Calu3 (cell line): Measurements from ENCODE around the gene TSSC4. TPM values are rescaled to one million over a fixed set of nuclear protein-coding genes. Genes with fewer than 3 reads are reported as not detected.
"Not testable (repeated sequence)": the region's sequence is repeated elsewhere in the genome, so short reads cannot be mapped to it uniquely, and the experiment has no call there.

Source experiments
- BruUV-seq: library from RNA; stranded (reverse); fragments of 400-500 nt; replicated peaks from 2 replicates; lab custom pipeline; 2021; lab: Mats Ljungman, UMichigan
- CTCF ChIA-PET: fragments of 300-600 bp; sonication (Branson Sonifier 250); formaldehyde crosslinking; loops from one replicate; lab custom pipeline; 2022; ENCODE audit warnings: antibody characterized with exemption; lab: Charles Lee
- DNase-seq: peaks from one replicate; pipeline ENCODE4 v3.0.0; 2022
- H3K27ac Mint-ChIP-seq: one replicate; pipeline ENCODE4 v1.8.0; 2022; ENCODE audit warnings: mixed read lengths; ENCODE audit not compliant: unreplicated experiment
- H3K27me3 Mint-ChIP-seq: one replicate; pipeline ENCODE4 v1.8.0; 2022; ENCODE audit warnings: mixed read lengths; ENCODE audit not compliant: unreplicated experiment
- H3K36me3 Mint-ChIP-seq: one replicate; pipeline ENCODE4 v1.8.0; 2022; ENCODE audit warnings: mild to moderate bottlenecking, moderate library complexity, mixed read lengths; ENCODE audit not compliant: insufficient read depth, unreplicated experiment
- H3K4me1 Mint-ChIP-seq: one replicate; pipeline ENCODE4 v1.8.0; 2022; ENCODE audit warnings: mild to moderate bottlenecking, low read depth, mixed read lengths; ENCODE audit not compliant: unreplicated experiment
- H3K4me3 Mint-ChIP-seq: one replicate; pipeline ENCODE4 v1.8.0; 2022; ENCODE audit warnings: mild to moderate bottlenecking, low read depth, moderate library complexity, mixed read lengths; ENCODE audit not compliant: unreplicated experiment
- H3K9me3 Mint-ChIP-seq: one replicate; pipeline ENCODE4 v1.8.0; 2022; ENCODE audit warnings: low read depth, mixed read lengths; ENCODE audit not compliant: unreplicated experiment
- CTCF ChIP-seq: fragments of 200-600 bp; IDR thresholded peaks from one replicate; pipeline ENCODE4 v1.8.0; 2022; ENCODE audit warnings: antibody characterized with exemption; ENCODE audit not compliant: unreplicated experiment
- intact Hi-C: fragments of 100-400 bp; cut with micrococcal nuclease; formaldehyde crosslinking; loops from one replicate; pipeline ENCODE4 v1.10.0; 2022; ENCODE audit not compliant: unreplicated experiment
- total RNA-seq: library from RNA; stranded (reverse); gene quantifications from 2 replicates; pipeline ENCODE4 v1.2.3, GENCODE V29; 2022

The TSSC4 gene
- total RNA-seq, 1 experiment from 2014 or later: 49.4 TPM

GRCh38 chr11:2361565-2361964, 39.0 kb upstream of the TSSC4 start:
- Mint-ChIP-seq H3K4me3 (no peak overlapping the region), H3K27ac (no peak overlapping the region), H3K36me3 (no peaks in the 10 kb centered on the region), H3K4me1 (no peaks in the 10 kb centered on the region), H3K9me3 (no peaks in the 10 kb centered on the region), H3K27me3 (peaks cover 66% of the 10 kb centered on the region)
- no peak for TF ChIP-seq CTCF
- intact Hi-C loops: no loop called here
- no TSS peak for BruUV-seq
- CTCF ChIA-PET: no interaction called here
- no peak for DNase-seq

DNA sequence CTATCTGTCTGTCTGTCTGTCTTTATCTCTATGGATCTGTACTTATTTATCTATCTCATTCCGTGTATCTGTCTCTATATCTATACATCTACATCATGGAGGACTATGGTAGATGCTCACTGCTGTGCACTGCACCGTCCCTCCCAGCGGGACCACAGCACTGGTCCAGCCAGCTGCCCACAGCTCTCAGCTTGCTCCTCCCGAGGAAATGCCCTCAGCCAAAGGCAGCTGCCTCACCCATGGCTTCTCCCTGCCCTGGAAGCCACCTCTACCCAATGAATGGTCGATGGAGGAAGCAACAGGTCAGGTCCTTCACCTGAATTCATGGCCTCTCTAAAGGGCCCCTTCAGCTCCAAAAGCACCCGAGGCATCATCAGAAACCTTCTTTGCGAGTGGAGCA, 38.1 kb upstream of the TSSC4 start:
- DNase-seq: no peak
- Mint-ChIP-seq H3K9me3 (no peaks in the 10 kb centered on the region), H3K27me3 (peaks cover 70% of the 10 kb centered on the region), H3K4me1 (no peaks in the 10 kb centered on the region), H3K36me3 (no peaks in the 10 kb centered on the region), H3K4me3 (no peak overlapping the region), H3K27ac (no peak overlapping the region)
- CTCF ChIA-PET: no interaction called here
- no peak for TF ChIP-seq CTCF
- intact Hi-C loops: no loop called here
- no TSS peak for BruUV-seq

GRCh38 chr11:2363130-2363529, 37.4 kb upstream of the TSSC4 start:
- H3K4me1 Mint-ChIP-seq: no peaks in the 10 kb centered on the region
- H3K36me3 Mint-ChIP-seq: no peaks in the 10 kb centered on the region
- intact Hi-C loops: no loop called here
- CTCF ChIA-PET: no interaction called here
- no peak for DNase-seq
- no TSS peak for BruUV-seq
- no peak overlapping the region for H3K27ac Mint-ChIP-seq
- H3K4me3 Mint-ChIP-seq: no peak overlapping the region
- H3K27me3 Mint-ChIP-seq: peaks cover 72% of the 10 kb centered on the region
- no peak for TF ChIP-seq CTCF
- no peaks in the 10 kb centered on the region for H3K9me3 Mint-ChIP-seq

- no peak for DNase-seq
- Mint-ChIP-seq H3K9me3 (no peaks in the 10 kb centered on the region), H3K4me3 (no peak overlapping the region), H3K36me3 (no peaks in the 10 kb centered on the region), H3K27ac (no peak overlapping the region), H3K27me3 (peaks cover 69% of the 10 kb centered on the region), H3K4me1 (no peaks in the 10 kb centered on the region)
- no peak for TF ChIP-seq CTCF
- CTCF ChIA-PET: no interaction called here
- no TSS peak for BruUV-seq
- intact Hi-C loops: no loop called here
Measured at GRCh38 chr11:2363577-2364370, 36.8 kb upstream of the TSSC4 start.

- H3K36me3 Mint-ChIP-seq, BruUV-seq, H3K9me3 Mint-ChIP-seq, H3K4me3 Mint-ChIP-seq, intact Hi-C loops, DNase-seq, CTCF ChIA-PET, H3K4me1 Mint-ChIP-seq, H3K27ac Mint-ChIP-seq: not testable (repeated sequence)
- H3K27me3 Mint-ChIP-seq: peaks cover 63% of the 10 kb centered on the region
Measured at GRCh38 chr11:2364386-2364785, 36.2 kb upstream of the TSSC4 start.
